HG03025 (cell line): ENCODE results near the gene PHF20.
"Not testable (repeated sequence)": the region's sequence is repeated elsewhere in the genome, so short reads cannot be mapped to it uniquely, and the experiment has no call there.

ENCODE experiments used
- ATAC-seq: cut with Tn5 transposase; IDR thresholded peaks from one replicate; pipeline ENCODE4 v1.9.1; 2021; ENCODE audit warnings: mild to moderate bottlenecking, moderate library complexity; ENCODE audit not compliant: unreplicated experiment, low FRiP score

Gene PHF20

DNA sequence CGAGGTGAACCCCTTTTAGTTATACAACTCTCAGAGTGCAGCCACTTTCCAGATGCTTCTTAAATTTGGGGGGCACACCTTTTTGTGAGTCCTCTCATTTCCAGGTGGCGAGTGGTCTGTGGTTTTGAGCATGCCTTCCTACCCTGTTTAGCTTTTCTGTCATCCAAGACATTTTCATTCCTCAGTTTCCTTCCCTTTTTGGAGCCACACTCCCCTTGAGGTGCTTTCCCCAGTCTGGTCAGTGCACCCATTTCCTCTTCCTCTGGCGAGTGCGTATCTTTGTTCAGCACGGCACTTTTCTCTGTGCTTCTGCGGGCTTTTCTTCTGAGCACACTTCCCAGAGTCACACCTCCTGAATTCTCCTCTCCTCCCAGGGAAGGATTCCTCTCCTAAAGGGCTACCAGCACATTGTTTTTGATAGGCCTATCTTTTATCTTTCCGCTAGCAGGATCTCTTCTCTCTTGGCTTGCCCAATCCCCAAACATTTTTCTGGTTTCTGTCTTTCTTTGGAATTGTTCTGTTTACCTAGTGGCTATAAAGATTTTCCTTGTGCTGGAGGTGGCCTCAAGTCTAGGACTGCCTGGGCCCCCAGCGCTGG, 1.4 kb downstream of the PHF20 start:
- ATAC-seq, result no peak

GRCh38 chr20:35774391-35774790, 2.6 kb downstream of the PHF20 start:
- no peak for ATAC-seq

GRCh38 chr20:35776513-35777101, 4.8 kb downstream of the PHF20 start:
- ATAC-seq, result no peak

- not testable (repeated sequence) for ATAC-seq
These were observed 12.0 kb downstream of the PHF20 start for GRCh38 chr20:35783811-35784210.

DNA sequence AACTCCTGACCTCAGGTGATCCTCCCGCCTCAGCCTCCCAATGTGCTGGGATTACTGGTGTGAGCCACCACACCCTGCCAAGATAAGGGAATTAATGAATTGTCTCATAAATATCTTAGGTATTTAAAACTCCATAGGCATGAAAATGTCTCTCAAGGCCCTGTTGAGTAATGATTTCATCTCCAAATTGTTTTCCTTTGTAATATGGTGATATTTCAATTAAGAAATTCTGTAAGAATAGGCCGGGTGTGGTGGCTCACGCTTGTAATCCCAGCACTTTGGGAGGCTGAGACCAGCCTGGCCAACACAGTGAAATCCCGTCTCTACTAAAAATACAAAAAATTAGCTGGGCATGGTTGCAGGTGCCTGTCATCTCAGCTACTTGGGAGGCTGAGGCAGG, 13.7 kb downstream of the PHF20 start:
- ATAC-seq, result not testable (repeated sequence)

GRCh38 chr20:35788796-35789195, 17.0 kb downstream of the PHF20 start:
- no peak for ATAC-seq

DNA sequence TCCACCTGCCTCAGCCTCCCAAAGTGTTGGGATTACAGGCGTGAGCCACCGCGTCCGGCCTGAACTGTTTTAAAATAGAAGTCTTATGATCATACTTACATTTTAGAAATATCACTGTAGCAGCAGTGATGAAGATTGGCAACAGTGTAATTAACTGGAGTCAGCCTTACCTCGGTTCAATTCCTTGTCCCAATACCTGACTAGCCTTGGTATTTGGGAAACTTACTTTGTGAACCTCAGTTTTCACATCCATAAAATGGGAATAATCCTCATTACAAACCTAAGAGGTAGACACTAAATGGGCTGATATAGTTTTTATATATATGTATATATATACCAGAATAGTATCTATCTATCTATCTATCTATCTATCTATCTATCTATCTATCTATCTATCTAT, 19.3 kb downstream of the PHF20 start:
- ATAC-seq, result no peak

DNA sequence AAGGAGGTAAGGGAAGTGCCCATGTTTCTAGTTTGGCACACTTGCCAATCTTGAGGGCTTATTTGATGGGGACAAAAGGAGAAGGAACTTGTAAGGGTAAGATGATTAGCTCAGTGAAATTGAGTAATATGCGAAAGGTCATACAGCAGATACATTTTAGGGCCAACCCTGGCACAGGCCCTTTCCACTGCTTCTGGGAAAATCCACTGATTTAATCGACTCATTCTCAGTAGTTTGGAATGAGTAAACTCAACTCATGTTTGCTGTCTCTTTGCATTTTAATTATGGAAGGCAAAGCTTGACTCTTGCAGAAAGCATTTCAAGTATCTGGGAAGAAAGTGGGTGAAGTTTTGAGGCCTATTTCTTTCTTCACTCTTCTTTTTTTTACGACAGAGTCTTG, 20.0 kb downstream of the PHF20 start:
- ATAC-seq, result no peak

- no peak for ATAC-seq
These were observed 20.9 kb downstream of the PHF20 start for GRCh38 chr20:35792740-35793139.

- no peak for ATAC-seq
These were observed 24.8 kb downstream of the PHF20 start for GRCh38 chr20:35796571-35796970.

DNA sequence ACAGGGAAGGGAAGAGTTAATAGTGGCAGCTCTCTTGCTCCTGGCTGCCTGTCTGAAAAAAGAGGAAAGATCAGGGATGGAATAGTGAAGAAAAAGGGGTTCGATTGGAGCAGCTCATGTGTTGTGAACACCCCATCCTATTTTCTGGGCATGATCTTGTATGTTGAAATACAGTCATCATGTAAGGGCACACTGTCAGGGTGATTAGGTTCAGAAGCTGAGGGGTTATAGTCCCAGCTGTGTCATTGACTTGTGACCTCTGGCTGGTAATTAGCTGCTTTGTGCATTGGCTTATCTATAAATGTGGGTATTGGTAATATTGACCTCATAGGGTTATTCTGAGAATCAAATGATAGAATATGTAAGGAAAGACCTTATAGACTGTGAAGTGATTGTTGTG, 30.1 kb downstream of the PHF20 start:
- ATAC-seq, result no peak

DNA sequence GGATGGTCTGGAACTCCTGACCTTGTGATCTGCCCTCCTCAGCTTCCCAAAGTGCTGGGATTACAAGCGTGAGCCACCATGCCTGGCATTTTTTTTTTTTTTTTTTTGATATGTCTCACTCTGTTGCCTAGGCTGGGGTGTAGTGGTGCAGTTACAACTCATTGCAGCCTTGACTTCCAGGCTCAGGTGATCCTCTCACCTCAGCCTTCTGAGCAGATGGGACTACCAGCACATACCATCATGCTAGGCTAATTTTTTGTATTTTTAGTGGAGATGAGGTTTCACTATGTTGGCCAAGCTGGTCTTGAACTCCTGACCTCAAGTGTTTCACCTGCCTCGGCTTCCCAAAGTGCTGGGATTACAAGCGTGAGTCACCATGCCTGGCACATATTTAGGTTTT, 34.3 kb downstream of the PHF20 start:
- ATAC-seq, result no peak

- no peak for ATAC-seq
These were observed 36.1 kb downstream of the PHF20 start for GRCh38 chr20:35807877-35808276.

DNA sequence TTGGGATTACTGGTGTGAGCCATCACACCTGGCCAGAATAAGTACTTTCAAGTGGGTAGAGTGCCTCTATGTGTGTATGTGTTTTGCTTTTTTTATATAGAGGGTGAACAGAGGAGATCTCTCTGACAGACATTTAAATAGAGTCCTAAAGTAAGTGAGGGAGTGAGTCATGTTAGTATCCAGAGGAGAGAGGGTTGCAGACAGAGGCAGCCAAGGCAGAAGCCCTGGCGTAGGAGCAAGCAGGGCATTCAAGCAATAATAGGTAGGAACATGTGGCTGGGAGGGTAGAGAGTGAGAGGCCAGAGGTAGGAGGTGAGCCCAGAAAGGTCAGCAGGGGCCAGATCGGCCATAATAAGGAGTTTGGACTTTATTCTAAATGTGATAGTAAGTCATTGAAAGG, 48.9 kb downstream of the PHF20 start:
- no peak for ATAC-seq

DNA sequence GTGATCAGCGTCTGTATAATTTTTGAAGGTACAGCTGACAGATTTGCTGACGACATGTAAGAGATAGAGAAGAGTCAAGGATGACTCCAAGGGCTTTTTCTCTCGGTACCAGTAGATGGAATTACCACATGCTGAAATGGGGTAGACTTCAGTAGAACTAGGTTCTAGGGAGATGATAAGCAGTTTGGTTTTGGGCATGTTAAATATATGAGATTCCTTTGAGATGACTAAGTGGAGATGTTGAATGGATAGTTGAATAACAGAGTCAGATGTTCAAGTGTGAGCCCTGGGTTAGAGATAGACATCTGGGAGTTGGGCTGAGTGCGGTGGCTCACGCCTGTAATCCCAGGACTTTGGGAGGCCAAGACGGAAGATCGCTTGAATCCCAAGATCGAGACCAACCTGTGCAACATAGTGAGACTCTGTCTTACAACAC, 50.0 kb downstream of the PHF20 start:
- no peak for ATAC-seq

GRCh38 chr20:35823147-35823546, 51.3 kb downstream of the PHF20 start:
- no peak for ATAC-seq

DNA sequence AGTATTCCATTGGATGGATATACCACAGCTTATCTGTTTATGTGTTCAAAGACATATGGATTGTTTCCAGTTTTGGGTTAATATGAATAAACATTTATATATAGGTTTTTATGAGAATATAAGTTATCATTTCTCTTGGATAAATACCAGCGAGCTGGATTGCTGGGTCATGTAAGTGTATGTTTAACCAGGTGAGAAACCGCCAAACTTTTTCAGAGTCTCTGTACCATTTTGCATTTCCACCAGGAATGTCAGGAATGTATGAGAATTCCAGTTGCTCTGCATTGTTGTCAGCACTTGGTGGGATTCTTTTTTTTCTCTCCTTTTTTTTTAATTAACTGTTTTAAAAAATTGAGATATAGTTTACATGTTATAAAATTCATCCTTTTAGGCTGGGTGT, 52.1 kb downstream of the PHF20 start:
- ATAC-seq, result no peak

GRCh38 chr20:35826397-35826998, 54.7 kb downstream of the PHF20 start:
- ATAC-seq, result no peak

GRCh38 chr20:35828434-35828833, 56.6 kb downstream of the PHF20 start:
- no peak for ATAC-seq

DNA sequence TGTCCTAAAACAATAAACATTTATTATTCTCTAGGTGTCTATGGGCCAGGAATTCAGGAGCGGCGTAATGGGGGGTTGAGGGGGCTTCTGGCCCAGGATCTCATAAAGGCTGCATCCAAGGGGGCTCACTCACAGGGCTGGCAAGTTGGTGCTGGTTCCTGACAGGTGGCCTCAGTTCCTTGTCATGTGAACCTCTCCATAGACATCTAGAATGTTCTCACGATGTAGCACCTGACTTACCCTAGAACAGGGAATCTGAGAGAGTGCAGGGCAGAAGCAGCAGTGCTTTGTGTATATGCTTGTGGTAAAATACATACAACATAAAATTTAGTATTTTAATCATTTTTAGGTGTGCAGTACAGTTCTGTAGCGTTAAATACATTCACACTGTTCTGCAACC, 57.1 kb downstream of the PHF20 start:
- ATAC-seq, result no peak

- ATAC-seq, result no peak
These were observed 58.4 kb downstream of the PHF20 start for GRCh38 chr20:35830264-35830663.

DNA sequence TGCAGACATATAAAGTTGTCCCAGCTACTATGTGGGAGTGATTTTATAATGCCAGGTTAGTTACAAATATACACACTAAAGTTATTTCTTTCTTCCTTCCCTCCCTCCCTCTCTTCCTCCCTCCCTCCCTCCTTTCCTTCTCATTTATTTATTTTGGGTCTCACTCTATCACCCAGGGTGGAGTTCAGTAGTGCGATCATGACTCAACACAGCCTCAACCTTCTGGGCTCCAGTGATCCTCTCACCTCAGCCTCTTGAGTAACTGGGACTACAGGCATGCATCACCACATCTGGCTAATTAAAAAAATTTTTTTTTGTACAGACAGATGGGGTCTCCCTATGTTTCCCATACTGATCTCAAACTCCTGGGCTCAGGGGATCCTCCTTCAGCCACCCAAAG, 59.2 kb downstream of the PHF20 start:
- no peak for ATAC-seq
